Hepatocyte (in vitro differentiated cells): ENCODE measurements around the gene DNM3.

Experiments used
- CTCF ChIP-seq: fragments of 200-600 bp; sonication (generic); IDR thresholded peaks from 2 replicates; pipeline ENCODE4 v1.5.1; 2016; ENCODE audit warnings: antibody characterized with exemption, mild to moderate bottlenecking; ENCODE audit not compliant: poor library complexity
- EZH2 ChIP-seq: fragments of 200-600 bp; sonication (generic); IDR thresholded peaks from 2 replicates; pipeline ENCODE4 v1.6.1; 2016; ENCODE audit warnings: antibody characterized with exemption, mild to moderate bottlenecking, borderline replicate concordance
- EZH2phosphoT487 ChIP-seq: fragments of 200-600 bp; sonication (generic); IDR thresholded peaks from one replicate; pipeline ENCODE4 v1.6.1; 2018; ENCODE audit warnings: antibody characterized with exemption, mild to moderate bottlenecking, low read depth, moderate library complexity; ENCODE audit not compliant: unreplicated experiment, severe bottlenecking

- no peak for TF ChIP-seq CTCF
- no peak for TF ChIP-seq EZH2
- TF ChIP-seq EZH2phosphoT487: no peak
Observed at GRCh38 chr1:172339842-172340241, 498.5 kb downstream of the DNM3 start.
